PC-9 (cell line): ENCODE data around the gene DRC3.

Experiments used
- CTCF ChIP-seq: fragments of 200-600 bp; sonication (generic); conservative IDR thresholded peaks from 2 replicates; pipeline ENCODE4 v1.6.1; 2017; ENCODE audit warnings: mixed run types, antibody characterized with exemption, mild to moderate bottlenecking, moderate library complexity
- EZH2 ChIP-seq: fragments of 200-600 bp; sonication (generic); IDR thresholded peaks from 2 replicates; pipeline ENCODE4 v1.8.0; 2017; ENCODE audit warnings: antibody characterized with exemption, low read depth

GRCh38 chr17:18025241-18025944 lies 52.7 kb downstream of the DRC3 start:
- no peak for TF ChIP-seq EZH2
- TF ChIP-seq CTCF, result no peak
